HL-60 (cell line): ENCODE measurements around the gene SUPT4H1.

ENCODE experiments used
- CTCF ChIP-seq: IDR thresholded peaks from one replicate; pipeline ENCODE4 v1.5.1; 2011; ENCODE audit warnings: low read length, control low read depth, inconsistent platforms; ENCODE audit not compliant: insufficient read depth
- POLR2AphosphoS5 ChIP-seq: IDR thresholded peaks from 2 replicates; pipeline ENCODE4 v1.6.1; 2012; ENCODE audit warnings: low read depth
- REST ChIP-seq: IDR thresholded peaks from 2 replicates; pipeline ENCODE4 v1.6.1; 2012; ENCODE audit warnings: low read depth; ENCODE audit not compliant: insufficient replicate concordance
- SPI1 ChIP-seq: IDR thresholded peaks from 2 replicates; pipeline ENCODE4 v1.6.1; 2012; ENCODE audit warnings: low read depth, mild to moderate bottlenecking, borderline replicate concordance

GRCh38 chr17:58336456-58337209 lies 15.4 kb downstream of the SUPT4H1 start:
- no peak for TF ChIP-seq CTCF
- no peak for TF ChIP-seq REST
- no peak for TF ChIP-seq SPI1
- TF ChIP-seq POLR2AphosphoS5 = no peak
